HG03060 (cell line): Measurements from ENCODE around the gene EPN1.

Experiments
- ATAC-seq: cut with Tn5 transposase; IDR thresholded peaks from one replicate; pipeline ENCODE4 v1.9.1; 2021; ENCODE audit warnings: low read depth, moderate number of reproducible peaks; ENCODE audit not compliant: unreplicated experiment

The EPN1 gene

DNA sequence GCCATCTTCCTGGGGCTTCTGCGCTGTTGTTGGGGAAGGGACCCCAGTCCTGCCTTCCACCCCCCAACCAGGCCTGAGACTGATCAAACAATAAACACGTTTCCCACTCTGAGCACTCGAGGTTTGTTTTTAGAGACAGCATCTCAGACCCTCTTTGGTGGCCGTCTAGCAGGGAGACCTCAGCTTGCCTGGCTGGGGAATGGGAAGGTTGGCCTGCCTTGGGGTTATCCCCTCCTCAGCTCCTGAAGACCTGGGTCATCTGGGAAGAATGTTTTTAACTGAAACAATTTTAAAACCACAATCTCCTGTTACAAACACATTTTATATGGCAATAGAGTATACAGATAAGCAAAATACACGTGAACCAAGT lies 29.5 kb upstream of the EPN1 start:
- no peak for ATAC-seq

- ATAC-seq = no peak
These were observed 27.9 kb upstream of the EPN1 start for GRCh38 chr19:55646889-55647731.

DNA sequence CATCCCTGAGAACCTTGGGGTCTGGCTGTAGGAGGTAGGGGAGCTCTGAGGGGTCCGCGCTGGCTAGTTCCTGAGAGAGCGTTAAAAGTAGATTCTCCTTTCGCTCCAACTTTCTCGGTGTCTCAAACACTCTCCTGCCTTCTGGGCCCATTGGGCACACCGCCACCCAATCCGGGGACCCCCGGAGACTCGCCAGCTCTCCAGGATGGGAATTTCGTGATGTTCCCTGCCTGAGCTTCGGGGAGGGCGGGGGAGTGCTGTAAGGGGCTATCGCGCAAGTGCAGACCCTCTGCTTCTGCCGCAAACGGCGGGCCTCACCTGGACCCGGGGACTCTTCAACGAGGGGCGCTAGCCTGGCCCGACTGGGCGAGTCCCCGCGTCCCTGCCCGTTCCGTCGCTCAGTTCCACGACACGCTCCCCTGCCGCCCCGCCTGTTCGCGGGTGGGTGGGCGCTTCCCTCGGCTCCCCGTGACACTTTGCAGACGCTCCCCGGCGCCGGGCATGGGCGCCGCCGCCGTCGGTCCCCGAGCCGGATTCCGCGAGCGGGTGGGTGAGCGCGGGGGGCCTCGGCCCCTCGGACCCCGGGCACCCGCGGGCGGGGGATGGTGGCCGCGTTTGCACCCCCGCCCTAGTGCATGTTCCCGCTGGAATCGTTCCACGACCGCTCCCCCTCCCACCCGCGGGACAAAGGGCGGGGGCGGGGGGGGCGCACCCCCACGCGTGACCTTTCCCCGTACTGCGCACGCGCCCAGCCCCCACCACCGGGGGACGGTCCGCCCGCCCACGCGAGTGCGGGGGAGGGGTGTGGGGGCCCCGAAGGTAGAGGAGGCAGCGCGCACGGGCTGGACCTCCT lies 27.1 kb upstream of the EPN1 start, which contains the start of gene CCDC106:
Gene CCDC106 (plus strand): TSS at position 481 of the 853 bp plus-strand sequence. CDS start 835 bp downstream, outside the sequence.
- no peak for ATAC-seq

DNA sequence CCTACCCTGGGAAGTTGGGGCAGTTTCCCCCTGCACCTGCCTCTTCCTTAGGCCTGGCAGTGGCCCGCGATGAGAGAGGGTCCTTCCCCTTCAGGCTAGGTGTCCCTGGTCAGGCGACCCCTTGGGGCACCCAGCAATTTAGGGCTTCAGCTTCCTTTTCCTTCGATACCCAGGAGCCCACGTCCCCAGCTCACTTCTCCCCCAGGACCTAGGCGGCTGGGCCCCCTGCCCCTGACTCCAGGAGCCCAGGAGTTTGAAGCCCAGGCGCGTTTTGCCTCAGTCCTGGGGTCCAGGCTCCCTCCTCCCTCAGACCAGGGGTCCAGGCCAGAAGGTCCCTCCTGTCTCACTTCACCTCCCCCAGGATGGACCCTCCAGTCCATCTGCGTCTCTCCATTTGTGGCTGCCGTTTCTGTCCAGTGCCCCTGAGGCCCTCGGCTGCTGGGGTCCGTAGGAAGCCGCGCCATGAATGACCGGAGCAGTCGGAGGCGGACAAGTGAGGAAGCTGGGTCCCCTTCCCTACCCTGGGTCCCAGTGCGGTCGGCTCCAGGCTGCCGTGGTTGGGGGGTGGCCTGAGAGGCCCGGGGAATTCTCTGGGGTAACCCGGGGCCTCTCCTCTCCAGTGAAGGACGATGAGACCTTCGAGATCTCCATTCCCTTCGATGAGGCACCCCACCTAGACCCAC lies 26.3 kb upstream of the EPN1 start:
- ATAC-seq = no peak

DNA sequence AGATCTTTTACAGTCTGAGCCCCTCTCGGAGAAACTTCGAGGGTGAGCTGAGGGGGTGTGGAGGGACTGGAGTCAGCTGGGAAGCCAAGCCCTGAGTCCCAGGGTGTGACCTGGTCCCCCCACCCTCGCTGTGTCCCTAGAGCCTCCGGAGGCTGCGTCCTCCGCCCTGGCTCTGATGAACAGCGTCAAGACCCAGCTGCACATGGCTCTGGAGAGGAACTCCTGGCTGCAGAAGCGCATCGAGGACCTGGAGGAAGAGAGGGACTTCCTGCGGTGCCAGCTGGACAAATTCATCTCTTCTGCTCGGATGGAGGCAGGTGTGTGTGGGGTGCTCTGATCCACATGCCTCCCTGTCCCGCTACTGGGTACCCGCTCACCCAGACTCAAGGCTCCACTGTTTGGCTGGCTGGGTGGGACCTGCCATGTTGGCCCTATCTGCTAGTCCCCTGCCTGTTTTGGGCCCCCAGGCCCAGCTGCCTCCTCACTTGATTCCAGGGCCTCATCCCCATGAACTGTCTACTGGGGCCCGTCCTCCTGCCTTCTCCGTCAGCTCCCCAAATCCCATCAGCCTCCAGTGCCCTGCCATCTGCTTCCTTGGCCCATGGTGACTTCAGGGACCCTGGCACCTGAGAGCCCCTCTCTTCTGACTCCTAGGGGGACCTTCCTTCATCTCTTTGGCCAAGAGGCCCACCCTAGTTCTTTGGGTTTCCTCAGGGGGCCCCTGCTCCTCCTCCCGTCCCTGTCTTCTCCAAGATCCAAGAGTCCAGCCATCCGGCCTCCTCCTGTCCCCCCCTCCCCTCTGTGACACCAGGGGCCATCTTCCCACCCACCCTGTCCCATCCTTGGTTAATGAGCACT lies 25.5 kb upstream of the EPN1 start:
- ATAC-seq = no peak

DNA sequence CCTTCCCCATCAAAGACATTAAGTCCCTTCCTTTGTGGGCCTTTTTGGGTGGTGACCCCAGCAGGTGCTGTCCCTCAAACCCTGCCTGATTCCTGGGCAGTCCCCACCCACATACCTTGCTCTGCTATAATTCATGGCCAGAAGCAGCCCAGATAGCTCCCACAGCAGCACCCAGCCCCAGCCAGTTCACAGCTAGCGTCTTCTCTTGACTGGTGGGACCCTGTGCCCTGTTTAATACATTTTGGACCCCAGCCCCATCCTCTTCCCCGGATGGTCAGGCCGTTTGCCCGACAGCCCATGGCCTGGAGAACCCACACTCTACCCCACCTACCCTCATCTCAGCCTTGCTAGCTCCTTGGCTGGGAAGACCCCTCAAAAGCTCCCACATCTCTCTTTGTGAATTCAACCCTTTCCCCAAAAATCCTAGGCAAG lies 24.9 kb upstream of the EPN1 start:
- ATAC-seq = no peak

GRCh38 chr19:55650602-55651230 lies 24.3 kb upstream of the EPN1 start:
- no peak for ATAC-seq

DNA sequence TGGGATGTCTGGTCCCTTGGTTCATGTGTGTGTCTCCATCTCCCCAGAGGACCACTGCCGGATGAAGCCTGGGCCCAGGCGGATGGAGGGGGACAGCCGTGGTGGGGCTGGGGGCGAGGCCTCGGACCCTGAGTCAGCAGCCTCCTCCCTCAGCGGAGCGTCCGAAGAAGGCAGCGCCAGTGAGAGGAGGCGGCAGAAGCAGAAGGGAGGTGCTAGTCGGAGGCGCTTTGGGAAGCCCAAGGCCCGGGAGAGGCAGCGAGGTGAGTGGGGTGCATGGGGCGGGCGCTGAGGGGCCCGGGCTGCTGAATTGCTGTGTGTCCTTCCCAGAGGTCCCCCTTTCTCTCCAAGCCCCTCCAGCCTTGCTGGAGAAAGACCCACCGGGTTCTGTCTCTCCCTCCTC lies 23.8 kb upstream of the EPN1 start:
- no peak for ATAC-seq

DNA sequence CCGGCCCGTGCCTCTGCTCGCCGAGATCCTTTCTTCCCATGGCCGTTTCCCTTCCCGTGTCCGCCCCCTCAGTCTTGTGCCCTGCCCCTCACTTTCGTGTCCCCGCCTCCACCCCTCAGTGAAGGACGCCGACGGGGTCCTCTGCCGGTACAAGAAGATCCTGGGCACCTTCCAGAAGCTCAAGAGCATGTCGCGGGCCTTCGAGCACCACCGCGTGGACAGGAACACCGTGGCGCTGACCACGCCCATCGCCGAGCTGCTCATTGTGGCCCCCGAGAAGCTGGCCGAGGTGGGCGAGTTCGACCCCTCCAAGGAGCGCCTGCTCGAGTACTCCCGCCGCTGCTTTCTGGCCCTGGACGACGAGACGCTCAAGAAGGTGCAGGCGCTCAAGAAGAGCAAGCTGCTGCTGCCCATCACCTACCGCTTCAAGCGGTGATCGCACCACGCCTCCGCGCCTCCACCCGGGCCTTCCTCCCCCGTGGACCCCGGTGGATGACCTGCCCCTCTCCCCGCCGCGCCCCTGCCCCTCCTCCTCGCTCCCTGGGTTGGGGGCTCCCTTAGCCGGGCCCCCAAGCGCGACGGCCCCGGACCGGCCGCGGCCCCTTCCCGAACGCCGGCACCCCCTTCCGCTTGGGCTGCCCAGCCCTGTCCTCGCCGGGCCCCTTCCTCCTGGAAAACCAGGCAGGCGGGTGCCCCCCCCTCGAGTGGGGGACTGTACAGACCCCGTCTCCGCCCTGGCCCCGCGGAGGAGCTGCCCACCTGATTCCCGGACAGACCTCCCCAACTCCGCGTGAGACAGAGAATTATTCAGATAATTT lies 22.5 kb upstream of the EPN1 start:
- ATAC-seq = no peak

GRCh38 chr19:55653651-55654322 lies 21.2 kb upstream of the EPN1 start:
- ATAC-seq = peak; percentile 45

- peak; percentile 38 for ATAC-seq
These were observed 20.6 kb upstream of the EPN1 start for GRCh38 chr19:55654323-55654867.

- ATAC-seq = peak; percentile 16
These were observed 20.0 kb upstream of the EPN1 start, which contains the start of gene U2AF2 for GRCh38 chr19:55654868-55655647. TSS of gene U2AF2 (plus strand) at chr19:55655035. CDS start at chr19:55655105, 70 bp downstream.

GRCh38 chr19:55655648-55656040 lies 19.4 kb upstream of the EPN1 start:
- ATAC-seq = no peak

DNA sequence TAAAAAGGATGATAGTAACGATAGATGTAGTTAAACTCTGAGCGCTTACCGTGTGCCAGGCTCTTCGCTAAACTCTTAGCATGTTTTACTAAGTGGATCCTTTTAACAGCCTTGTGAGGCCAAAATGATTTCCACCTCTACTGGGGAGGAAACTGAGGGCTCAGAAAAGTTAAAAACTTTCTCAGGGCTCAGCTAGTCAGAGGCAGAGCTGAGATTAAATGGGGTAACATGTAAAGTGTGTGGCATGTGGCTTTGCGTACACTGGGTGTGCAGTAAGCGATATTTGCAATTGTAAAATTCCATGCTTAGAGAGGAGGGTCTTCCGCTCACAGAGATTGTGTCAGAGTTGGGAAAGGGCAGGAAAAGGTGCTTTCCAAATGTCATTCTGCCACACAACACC lies 18.5 kb upstream of the EPN1 start:
- ATAC-seq = no peak

- ATAC-seq = no peak
These were observed 17.9 kb upstream of the EPN1 start for GRCh38 chr19:55656988-55657747.

DNA sequence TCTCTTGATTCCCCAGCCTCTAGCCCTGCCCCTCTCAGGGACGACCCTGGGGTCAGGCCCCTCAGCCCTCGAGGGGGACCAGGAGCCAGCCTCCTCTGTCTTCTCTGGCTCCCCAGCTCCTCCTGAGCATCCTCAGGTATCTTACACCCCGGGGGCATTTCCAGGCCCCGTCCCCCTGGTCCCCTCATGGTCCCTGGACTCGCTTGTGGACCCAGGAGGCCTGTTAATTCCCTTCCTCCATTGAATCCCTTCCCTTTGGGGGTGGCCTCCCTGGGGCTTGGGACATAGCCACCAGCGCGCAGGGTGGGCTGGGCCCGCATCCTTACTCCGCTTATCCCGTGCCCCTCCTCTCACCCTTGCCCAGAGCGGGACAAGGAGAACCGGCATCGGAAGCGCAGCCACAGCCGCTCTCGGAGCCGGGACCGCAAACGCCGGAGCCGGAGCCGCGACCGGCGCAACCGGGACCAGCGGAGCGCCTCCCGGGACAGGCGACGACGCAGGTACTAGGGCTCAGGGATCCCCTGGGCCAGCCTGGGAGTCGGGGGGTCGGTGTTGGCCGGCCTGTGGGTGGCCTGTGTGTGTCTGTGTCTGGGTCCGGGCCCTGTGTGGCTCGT lies 16.1 kb upstream of the EPN1 start:
- no peak for ATAC-seq
